D341Med (cell line): ENCODE results near the gene TGFB2.

Experiments
- DNase-seq: peaks from one replicate; pipeline ENCODE4 v3.0.0; 2012; ENCODE audit warnings: low spot score

TGFB2 gene

DNA sequence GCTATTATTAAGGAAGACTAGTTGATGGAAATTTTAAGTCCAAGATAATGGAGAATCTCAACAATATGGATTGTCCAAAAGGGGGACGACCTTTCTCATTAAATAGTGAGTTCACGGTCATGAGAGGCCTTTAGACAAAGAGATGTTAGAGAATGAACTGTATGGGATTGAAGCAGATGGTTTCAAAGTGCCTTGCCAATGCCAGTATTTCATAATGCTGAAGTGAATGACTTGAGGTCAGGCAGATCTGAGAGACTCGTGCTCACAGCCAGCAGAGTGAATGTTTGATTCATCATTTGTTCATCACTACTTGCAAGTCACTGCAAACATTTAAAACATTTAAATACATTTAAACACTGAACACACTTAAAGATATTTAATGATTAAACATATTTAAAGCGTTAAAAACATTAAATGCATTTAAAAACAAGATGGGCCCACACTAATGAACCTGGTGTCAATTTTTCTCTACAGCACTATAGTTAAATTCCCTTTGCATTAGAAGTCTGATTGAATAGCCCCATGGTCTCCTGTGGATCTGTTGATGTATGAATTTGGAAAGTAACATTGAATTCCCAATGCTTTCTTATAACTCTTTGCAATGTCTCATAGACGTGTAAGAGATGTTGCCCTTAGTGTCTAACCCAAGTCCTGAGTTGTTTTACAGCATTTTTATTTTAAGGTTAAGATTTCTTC, 80.7 kb downstream of the TGFB2 start:
- no peak for DNase-seq

DNA sequence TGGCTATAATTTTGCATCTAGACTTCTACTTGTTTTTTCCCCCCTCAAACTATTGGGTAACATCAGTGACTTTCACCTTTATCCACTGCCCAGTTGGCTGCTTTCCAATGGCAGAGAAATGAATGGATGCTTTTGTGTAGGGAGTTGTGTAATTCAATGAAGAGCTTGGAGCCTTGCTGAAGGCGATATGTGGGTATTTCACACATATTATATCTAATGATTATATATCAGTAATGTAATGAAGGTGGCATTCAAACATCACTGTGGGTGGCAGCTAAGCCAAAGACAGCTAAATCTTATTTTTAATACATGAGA, 81.2 kb downstream of the TGFB2 start:
- no peak for DNase-seq

DNA sequence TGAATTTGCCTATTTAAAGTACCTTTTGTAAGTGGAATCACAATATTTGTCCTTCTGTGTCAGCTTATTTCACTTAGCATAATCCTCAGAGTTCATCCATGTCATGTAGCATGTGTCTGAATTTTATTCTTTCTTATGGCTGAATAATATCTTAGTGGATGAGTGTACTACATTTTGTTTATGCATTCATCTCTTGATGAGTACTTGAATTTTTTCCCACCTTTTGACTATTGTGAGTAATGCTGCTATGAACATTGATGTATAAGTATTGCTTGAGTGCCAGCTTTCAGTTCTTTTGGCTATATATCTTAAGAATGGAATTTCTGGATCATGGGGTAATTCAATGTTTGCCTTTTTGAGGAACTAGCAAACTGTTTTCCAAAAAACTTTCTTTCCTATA, 84.2 kb downstream of the TGFB2 start:
- no peak for DNase-seq

DNA sequence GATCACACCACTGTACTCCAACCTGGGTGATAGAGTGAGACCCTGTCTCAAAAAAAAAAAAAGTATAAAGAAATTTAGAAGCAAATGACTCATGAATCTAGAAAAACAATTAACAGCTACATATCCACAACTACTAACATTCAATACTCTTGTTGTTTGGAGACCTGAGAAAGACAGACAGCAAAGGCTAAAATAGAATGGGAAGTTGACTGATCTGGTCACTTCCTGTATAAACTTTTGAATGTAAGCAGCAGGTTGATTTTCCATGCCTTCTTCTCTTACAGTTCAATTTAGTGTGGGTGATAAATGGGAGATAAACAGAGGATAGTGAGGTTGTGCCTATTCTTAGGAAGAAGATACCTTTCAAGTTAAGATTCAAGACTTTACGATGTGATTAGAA, 85.2 kb downstream of the TGFB2 start:
- no peak for DNase-seq

DNA sequence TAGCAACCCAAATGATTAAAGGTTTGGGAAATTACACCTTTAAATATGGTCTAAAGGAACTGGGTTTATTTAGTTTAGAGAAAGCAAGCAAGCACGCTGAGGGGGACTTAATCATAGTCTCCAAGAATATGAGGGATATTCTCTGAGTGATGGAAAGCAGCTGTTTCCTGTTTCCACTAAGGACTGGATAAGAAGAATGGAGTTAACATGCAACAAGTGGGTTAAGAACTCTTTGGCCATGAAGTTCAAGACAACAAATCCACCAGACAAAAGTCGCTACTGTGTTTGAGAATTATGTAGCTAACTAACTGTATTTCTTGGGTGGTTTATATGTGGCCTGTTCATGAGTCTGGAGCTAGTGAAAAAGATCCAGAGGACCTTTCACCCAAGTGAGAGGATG, 85.7 kb downstream of the TGFB2 start:
- DNase-seq: no peak

DNA sequence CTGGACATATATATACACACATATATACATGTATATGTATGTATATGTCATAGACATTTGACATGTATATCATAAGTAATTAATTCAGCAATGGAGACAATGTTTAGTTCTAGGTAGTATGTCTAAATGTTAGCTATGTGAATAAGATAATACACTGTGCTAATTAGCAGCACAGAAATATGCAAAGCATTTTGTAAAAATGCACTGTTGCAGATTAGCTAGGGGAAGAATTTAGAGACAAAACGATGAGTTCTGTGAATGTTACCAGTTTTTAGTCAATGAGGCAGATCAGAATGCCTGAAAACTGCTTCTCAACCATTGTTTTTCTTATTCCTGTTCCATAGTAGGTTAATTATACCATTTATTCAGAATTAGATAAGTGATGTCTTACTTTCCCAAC, 86.3 kb downstream of the TGFB2 start:
- DNase-seq: no peak

DNA sequence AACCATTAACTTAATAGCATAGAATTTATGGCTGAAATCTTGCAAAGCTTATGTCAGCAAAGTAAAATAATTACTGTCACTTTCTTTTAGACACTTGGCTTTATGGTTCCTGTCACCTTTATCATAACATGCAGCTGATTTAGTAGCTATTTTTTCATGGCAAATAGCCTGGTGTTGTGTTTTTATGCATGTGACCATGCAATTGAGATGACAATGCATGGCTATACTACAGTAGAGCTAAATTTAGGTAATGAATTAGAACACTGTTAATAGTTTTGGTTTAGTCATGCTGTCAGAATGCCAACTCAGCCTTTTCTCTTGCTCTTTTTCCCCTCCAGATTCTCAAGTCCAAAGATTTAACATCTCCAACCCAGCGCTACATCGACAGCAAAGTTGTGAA, 88.6 kb downstream of the TGFB2 start:
- no peak for DNase-seq

DNA sequence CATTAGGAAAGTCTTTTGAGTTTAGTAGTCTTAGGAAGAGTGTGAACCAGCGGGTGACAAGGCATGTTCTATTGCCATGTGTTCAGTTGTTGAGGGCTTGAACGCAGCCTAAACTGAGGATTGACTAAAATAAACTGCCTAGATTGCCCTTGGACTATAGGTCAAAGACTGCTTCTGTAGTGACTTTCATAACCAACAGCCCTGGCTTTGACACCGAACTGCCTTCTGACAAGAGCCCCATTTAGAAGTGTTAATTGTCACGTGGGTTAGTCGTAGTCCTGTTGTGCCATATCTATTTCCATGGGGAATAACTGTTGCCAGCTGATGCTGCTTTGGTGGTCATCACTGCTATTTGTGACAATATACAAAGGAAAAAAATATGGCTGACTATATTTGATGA, 90.4 kb downstream of the TGFB2 start:
- no peak for DNase-seq

DNA sequence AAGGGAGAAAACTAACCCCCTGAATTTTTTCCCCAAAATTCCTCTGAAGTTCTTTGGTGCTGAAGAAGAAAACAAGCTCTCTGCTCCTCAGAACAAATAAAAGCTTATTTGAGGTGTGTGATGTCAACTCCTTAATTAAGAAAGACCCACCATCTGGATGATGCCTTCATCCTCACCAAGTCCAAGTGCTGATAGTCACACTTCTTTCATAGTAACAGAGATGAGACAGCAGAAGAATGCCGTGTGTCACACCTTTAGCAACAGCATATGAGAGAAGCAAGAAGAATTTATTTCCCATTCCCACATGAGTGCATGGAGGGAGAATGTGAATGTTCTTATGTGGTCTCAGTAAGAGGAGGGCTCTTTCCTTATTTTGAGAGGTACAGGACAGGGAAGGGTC, 91.2 kb downstream of the TGFB2 start:
- DNase-seq: no peak

DNA sequence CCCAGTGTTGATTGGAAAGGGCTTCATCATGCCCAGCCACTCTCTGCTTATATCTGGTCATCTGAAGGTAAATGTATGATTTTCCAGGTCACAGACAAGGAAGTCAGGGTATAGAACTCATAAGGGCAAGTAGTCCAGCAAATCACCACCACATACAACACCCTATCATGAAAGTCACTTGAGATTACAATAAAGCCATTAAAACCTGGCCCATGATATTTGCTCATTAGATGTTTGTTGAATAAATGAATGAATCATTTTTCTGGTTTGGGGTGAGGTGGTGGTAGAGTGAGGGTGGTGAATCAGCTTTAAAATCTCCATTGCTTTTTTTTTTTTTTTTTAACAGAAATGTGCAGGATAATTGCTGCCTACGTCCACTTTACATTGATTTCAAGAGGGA, 91.9 kb downstream of the TGFB2 start:
- DNase-seq: no peak

DNA sequence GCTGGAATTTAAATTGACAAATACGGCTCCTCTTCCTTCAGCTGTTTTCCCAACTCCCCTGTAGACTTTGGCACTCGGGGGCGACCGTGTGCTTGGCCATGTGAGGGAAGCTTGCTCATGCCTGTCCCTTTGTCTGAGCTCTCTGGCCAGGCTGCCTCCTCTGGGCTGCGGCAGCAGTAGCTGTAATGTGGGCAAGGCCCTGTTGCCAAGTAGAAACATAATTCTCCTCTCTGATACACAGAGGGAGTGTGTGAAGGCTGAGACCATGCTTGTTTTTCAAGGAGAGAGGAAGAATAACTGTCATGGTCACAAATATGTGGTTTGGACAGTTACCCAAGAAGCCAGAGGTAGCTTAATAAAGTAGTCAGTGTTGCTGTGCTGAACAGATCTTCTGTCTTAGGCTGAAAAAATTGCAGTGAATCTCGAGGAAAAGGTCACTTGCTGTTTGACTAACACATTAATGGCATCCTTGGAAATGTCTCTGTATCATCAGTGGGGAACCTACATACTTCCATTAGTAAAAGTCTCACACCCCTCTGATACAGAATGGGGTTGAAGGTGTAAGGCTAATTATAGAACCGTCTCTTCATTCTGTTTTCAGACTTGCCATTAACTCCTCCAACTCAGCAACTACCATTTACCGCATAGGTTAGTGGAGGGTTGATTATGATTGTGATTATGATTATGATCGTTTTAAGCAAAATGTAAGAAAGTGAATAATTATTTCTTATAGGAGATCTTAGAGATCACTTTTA, 94.6 kb downstream of the TGFB2 start:
- DNase-seq: no peak

DNA sequence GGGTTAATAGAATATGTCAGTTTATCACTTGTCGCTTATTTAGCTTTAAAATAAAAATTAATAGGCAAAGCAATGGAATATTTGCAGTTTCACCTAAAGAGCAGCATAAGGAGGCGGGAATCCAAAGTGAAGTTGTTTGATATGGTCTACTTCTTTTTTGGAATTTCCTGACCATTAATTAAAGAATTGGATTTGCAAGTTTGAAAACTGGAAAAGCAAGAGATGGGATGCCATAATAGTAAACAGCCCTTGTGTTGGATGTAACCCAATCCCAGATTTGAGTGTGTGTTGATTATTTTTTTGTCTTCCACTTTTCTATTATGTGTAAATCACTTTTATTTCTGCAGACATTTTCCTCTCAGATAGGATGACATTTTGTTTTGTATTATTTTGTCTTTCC, 98.1 kb downstream of the TGFB2 start:
- DNase-seq: no peak

DNA sequence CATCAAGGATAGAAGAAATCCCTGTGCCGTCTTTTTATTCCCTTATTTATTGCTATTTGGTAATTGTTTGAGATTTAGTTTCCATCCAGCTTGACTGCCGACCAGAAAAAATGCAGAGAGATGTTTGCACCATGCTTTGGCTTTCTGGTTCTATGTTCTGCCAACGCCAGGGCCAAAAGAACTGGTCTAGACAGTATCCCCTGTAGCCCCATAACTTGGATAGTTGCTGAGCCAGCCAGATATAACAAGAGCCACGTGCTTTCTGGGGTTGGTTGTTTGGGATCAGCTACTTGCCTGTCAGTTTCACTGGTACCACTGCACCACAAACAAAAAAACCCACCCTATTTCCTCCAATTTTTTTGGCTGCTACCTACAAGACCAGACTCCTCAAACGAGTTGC, 99.0 kb downstream of the TGFB2 start:
- DNase-seq: no peak

DNA sequence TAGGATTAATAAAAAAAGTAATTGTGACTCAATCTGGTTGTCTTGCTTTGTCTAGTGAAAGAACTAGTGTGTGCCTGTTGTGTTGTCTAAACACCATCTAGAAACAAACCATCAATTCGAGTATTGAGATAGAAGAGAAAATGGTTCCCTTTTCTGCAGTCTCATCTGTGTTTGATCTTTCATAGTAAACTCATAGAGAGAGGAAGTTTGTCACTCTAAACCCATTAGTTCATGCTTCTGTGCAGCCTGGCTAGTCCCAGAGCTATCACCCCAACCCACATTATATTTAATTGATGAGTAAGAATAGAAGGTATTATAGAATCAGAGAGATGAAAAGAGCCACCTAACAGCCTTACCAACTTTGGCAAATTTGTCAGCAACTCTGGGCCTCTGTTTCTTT, 99.5 kb downstream of the TGFB2 start:
- DNase-seq: no peak

DNA sequence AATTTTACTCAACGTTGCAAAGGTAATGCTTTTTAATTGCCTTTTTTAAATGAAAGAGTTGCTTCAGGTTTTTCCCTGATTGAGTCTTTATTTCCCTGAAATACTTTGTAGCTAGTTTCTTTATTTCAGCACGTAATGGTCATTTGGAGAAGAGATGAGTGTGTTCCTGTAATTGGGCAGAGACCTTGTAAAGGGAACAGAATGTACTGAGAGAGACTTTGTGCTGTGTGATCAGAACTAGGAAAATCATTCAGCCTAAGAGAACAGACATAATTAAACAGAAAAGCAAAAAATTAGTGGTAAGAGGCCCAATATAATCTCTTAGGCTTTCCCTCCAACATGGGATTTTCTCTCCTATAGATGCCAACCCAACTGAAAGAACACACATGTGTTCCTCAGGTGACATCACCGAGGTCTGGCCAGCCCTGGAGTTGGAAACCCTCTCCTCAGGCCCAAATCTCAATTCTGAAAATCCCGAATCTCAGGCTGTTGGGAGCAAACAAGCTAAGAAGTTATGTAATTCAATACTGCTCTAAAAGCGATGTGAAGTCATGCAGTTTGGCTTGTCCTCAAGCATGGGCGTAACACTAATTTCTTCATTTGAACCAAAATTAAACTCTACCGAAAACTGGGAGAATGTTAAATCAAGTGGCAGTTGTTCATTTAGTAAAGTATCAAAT, 102.0 kb downstream of the TGFB2 start:
- no peak for DNase-seq

DNA sequence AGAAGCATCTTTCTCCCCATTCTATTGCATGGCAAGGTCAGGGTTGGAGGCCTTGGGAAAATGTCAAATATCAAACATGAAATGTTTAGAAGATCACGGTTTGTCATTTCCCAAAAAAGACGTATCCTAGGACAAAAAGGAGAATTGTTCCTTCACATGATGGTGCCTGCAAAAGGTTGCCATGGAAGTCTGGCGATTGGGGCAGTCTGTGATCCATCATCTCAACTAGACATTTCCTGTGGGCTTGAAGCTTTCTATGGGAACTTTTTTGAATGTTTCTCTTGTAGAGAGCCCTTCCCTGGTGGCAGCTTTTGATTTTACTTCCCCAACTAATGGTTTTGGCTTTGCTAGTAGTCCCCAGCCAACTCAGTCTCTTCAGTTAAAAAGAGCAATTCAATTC, 106.3 kb downstream of the TGFB2 start:
- no peak for DNase-seq

DNA sequence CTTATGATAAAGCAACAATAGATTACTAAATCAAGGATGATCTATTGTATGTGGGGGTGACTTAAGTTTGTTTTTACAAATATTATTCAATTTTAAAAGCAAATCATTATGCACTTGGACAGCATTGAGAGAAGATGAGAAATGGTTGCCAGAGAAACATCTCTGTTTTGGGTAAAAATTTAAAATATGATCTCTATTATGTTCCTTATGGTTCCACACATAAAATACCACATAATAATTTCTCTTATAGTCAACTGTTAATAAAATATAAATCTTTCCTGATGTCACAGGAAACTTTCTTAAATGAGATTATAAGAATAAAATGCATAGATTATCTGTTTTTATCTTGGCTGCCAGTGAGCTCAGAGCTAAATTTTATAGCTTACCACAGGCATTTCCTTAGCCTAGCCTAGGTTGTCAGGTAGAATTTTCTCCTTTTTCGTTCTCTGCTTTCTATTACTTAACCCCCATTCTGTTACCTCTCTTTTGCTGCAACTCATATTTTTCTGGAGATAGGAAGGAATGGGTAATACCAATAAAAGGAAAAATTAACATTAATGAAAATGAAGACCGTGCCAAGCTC, 109.7 kb downstream of the TGFB2 start:
- DNase-seq: no peak

DNA sequence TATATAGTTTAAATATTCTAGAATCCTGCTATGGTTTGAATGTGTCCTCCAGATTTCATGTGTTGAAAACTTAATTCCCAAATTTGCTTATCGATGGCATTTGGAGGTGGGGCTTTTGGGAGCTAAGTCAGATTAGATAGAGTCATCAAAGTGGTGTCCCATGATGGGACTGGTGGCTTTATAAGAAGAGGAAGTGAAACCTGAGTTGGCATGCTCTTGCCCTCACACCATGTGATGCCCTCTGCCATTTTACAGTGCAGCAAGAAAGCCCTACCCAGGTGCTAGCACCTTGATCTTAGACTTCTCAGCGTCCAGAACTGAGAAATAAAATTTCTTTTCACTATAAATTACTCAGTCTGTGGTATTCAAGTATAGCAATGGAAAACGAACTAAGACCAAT, 111.3 kb downstream of the TGFB2 start:
- DNase-seq: no peak

DNA sequence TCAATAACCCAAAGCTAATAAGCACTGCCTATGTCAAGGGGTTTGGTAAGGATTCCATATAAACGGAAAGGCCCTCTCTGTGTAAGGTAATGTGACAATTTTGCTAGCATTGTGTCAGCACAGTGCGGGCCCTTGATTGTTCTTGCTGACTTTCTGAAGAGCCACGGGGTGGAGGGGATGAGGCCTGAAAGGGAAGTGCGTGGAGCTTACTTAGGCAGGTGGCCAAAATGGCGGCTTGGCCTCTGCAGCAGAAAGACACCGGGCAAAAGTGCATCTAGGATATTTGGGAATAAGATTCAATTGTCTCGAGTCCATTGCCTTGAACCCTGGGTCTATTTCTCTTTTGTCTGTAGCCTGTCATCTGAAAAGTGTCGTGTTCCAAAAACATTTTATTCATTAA, 114.3 kb downstream of the TGFB2 start:
- DNase-seq: no peak

DNA sequence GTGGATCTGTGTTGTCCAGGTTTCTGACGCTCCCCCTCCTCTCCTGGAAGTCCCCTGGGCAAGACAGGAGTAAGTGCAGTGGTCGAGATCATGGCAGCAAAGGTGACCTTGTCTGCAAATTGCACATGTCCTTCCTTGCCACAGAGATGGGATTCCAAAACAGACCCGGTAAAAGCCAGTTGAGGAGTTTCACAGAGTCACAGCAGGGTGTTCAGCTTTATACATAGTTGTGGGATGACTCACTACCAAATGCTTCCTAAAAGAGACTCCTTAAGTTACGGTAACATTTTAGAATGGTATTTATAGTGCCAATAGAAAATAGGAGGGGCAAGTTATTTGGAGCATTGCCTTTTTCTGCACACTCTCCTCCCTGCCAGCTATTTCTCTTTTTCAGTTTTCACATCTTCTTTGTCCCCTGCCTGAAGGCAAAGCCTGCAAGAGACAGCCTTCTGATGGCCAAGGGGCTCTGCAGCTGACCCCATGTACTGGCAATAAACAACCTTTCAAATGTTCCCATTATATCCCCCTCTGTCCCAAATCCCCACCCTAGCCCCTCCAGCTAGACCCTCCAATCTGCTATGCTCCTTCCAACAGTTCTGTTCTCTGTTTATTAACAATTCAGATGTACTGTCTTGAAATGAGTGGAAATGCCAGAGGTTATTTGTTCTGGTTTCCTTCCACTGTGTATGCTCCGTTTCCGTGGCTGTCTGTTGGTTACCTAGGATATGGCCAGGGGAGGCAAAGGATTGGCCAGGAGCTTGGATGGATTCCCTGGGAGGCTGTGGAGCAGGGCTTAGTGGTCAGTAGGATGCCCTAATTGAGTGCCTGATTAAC, 115.0 kb downstream of the TGFB2 start:
- no peak for DNase-seq

DNA sequence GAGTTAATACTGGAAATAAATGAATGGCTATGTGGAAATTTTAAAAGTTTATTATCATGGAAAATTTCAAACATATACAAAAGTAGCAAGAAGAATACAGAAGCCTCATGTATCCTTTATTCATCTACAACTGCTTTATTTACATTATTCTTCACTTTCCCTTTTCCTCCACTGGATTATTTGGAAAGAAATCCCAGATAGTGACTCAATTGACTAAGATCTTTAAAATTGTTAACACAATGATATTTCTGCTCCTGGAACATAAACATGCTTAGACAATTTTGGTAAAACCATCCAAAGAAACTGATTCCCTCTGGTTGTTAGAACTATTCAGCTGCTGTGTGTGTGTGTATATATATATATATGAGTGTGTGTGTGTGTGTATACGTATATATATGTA, 116.2 kb downstream of the TGFB2 start:
- DNase-seq: no peak

DNA sequence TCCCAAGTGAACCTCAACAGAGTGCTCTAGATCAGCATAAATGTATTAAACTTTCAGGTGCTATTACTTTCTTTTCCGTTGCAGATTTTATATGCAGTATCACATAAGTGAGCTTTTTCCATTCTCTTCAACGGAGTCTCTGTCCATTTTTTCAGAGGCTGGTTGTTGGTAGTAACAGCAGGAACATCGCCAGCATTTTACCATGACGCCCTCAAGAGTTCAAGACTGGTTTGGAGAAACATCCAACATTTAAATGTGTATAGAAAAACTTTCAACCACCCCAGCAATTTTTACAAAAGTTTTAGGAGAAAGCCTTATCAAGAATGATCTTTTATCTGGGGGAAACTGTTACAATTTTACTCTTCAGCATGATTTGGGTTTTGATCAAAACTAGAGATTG, 117.0 kb downstream of the TGFB2 start:
- DNase-seq: no peak
